ENCODE results near the gene PDE1A. TPM values are rescaled to one million over a fixed set of nuclear protein-coding genes. Genes with fewer than 3 reads are reported as not detected.

PDE1A gene
- total and polyA plus RNA-seq, 2 of the 4 experiments (the other 2 are of a cell fraction): 0.24 to 0.90 TPM

DNA sequence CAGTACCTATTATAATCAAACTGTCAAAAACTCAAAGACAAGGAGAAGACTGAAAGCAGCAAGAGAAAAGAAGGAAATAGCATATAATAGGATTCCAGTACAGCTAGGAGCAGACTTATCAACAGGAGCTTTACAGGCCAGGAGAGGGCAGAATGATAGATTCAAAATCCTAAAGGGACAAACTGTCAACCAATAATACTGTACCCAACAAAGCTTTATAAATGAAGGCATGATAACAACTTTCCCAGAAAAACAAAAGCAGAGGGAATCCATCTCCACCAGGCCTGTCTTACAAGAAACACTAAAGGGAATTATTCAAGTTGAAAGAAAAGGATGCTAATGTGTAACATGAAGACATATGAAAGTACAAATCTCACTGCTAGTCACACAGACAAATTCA, 42.0 kb downstream of the PDE1A start:
- Histone ChIP-seq H4K8ac (ENCODE audit: low read depth in 2 of 2, low read length in 2 of 2) (no peak overlapping the region), H3K79me1 (ENCODE audit: low read depth in 1 of 2, low read length in 2 of 2) (no peaks in the 10 kb centered on the region), H2AK5ac (ENCODE audit: low read depth, low read length) (no peak overlapping the region), H4K91ac (ENCODE audit: insufficient read depth, low read depth, low read length) (no peak overlapping the region), H3K4me1 (ENCODE audit: control insufficient read depth, insufficient read depth, low read length) (no peaks in the 10 kb centered on the region), H2BK120ac (ENCODE audit: low read depth, low read length) (no peak overlapping the region), H3K4ac (ENCODE audit: low read depth, low read length) (no peak overlapping the region), H3K4me3 (ENCODE audit: insufficient read depth, low read depth, low read length) (no peak overlapping the region), H2BK20ac (ENCODE audit: low read depth, low read length) (no peak overlapping the region), H3K9me1 (ENCODE audit: insufficient read depth, low read length) (no peaks in the 10 kb centered on the region), H4K5ac (ENCODE audit: low read depth, low read length) (no peak overlapping the region), H2BK15ac (ENCODE audit: low read depth, low read length) (no peak overlapping the region), H3K27ac (ENCODE audit: insufficient read depth, low read length) (no peak overlapping the region), H2AFZ (replicated peaks; ENCODE audit: low read length, poor library complexity) (no peak overlapping the region), H3K23ac (ENCODE audit: low read depth, low read length) (no peak overlapping the region), H3K4me2 (ENCODE audit: low read depth, low read length) (no peak overlapping the region), H4K20me1 (ENCODE audit: insufficient read depth, low read length) (no peaks in the 10 kb centered on the region), H3K56ac (ENCODE audit: extremely low read depth, insufficient read depth, low read length) (no peak overlapping the region), H3K9me3 (ENCODE audit: control insufficient read depth, insufficient read depth, low read length) (peaks cover 8% of the 10 kb centered on the region), H3K18ac (ENCODE audit: low read depth, low read length) (no peak overlapping the region), H3K36me3 (ENCODE audit: control insufficient read depth, insufficient read depth, low read length) (no peaks in the 10 kb centered on the region), H2BK5ac (ENCODE audit: low read depth, low read length, poor library complexity, severe bottlenecking) (no peak overlapping the region), H3K27me3 (ENCODE audit: control insufficient read depth, insufficient read depth, low read length) (no peaks in the 10 kb centered on the region), H2AK9ac (replicated peaks; ENCODE audit: low read depth, low read length, poor library complexity) (no peak overlapping the region), H3K14ac (replicated peaks; ENCODE audit: low read depth, low read length) (no peak overlapping the region), H3K9ac (ENCODE audit: low read depth, low read length) (no peak overlapping the region)
- dilution Hi-C loops (cut with HindIII; ENCODE audit: low sequenced_read_pairs, unreplicated experiment) (no loop called here), in situ Hi-C loops (cut with MboI; ENCODE audit: low sequenced_read_pairs) (no loop called here), intact Hi-C loops (cut with micrococcal nuclease) (no loop called here)
- ChIA-PET POLR2A (ENCODE audit: unreplicated experiment) (no interaction called here), CTCF (no interaction called here)
- no TSS peak for BruUV-seq (replicated peaks)
- ATAC-seq (ENCODE audit: low read depth) (no peak), DNase-seq (no peak)
- no peak for TF ChIP-seq SMC3 (IDR thresholded peaks at IDR 0.05; ENCODE audit: low read depth, low read length)
- TF ChIP-seq MXI1 (IDR thresholded peaks at IDR 0.05; ENCODE audit: borderline replicate concordance, low read depth, low read length): no peak
- TF ChIP-seq USF2 (IDR thresholded peaks at IDR 0.05; ENCODE audit: low read depth, low read length): no peak
- no peak for TF ChIP-seq CTCF (conservative IDR thresholded peaks at IDR 0.05; ENCODE audit: low read depth, low read length)
- TF ChIP-seq, protein P1, sequence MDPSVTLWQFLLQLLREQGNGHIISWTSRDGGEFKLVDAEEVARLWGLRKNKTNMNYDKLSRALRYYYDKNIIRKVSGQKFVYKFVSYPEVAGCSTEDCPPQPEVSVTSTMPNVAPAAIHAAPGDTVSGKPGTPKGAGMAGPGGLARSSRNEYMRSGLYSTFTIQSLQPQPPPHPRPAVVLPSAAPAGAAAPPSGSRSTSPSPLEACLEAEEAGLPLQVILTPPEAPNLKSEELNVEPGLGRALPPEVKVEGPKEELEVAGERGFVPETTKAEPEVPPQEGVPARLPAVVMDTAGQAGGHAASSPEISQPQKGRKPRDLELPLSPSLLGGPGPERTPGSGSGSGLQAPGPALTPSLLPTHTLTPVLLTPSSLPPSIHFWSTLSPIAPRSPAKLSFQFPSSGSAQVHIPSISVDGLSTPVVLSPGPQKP (IDR thresholded peaks at IDR 0.05; ENCODE audit: borderline replicate concordance, low read depth, low read length): no peak
- TF ChIP-seq POLR2A (IDR thresholded peaks at IDR 0.05; ENCODE audit: low read depth, low read length): no peak
- TF ChIP-seq CHD1 (IDR thresholded peaks at IDR 0.05; ENCODE audit: low read depth, low read length): no peak
- no peak for TF ChIP-seq CEBPB (IDR thresholded peaks at IDR 0.05; ENCODE audit: low read depth, low read length)
- TF ChIP-seq MAZ (IDR thresholded peaks at IDR 0.05; ENCODE audit: borderline replicate concordance, low read depth, low read length): no peak
- no peak for TF ChIP-seq RAD21 (IDR thresholded peaks at IDR 0.05; ENCODE audit: low read length)
- TF ChIP-seq RCOR1 (IDR thresholded peaks at IDR 0.05; ENCODE audit: insufficient replicate concordance, low read length): no peak
- no peak for TF ChIP-seq FOS (IDR thresholded peaks at IDR 0.05; ENCODE audit: low read depth, low read length)
- no peak for TF ChIP-seq BHLHE40 (IDR thresholded peaks at IDR 0.05; ENCODE audit: low read depth, low read length)
